Measurements from ENCODE around the gene NFIC. TPM values are rescaled to one million over a fixed set of nuclear protein-coding genes. Genes with fewer than 3 reads are reported as not detected.

The NFIC gene
- total and polyA plus RNA-seq, 4 donors: 40.4 to 208 (median 49.8) TPM

DNA sequence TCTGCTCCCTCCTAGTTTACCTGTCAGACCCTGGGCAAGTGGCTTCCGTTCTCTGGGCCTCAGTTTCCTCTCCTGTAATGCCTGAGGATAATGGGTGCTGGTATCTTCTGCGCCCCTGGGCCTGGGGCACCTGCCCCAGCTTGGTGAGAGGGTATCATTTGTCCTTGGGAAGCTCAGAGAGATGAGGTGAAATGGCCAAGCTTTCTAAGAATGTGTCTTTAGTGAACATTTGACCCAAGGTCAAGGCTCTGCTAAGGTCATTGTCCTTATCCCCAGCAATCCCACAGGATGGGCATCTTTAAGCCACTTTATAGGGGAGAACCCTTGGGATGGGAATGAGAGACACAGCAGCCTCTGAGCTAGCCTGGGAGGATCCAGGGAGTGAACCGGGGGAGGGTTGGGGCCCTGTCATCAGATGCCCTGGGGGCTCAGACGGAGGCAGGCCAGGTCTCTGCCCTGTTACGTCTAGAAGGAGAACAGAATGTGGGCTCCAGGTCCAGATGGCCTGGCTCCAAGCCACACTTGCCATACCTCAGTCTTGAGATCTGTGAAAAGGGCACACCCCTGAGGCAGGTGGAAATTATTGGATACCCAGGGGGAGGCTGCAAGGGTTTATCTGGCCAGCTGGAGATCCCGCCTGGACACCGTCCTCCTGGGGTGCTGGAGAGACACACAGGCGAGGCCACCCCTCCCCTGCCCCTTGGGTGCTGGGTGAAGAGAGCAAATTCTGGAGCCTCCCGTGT lies 1.1 kb upstream of the NFIC start:
- DNase-seq (peak in 1 of 3 donors; percentile 23), ATAC-seq (ENCODE audit: insufficient read depth, low FRiP score) (no peak)
- Histone ChIP-seq H3K27me3 (ENCODE audit: control insufficient read depth in 3 of 3, insufficient read depth in 3 of 3, low read length in 2 of 3) (peaks cover 0 to 22% (median 0%) of the 10 kb centered on the region in 3 donors), H3K9me3 (ENCODE audit: control insufficient read depth in 4 of 4, insufficient read depth in 3 of 4, low read length in 3 of 4) (no peaks in the 10 kb centered on the region), H3K36me3 (ENCODE audit: control insufficient read depth in 4 of 4, insufficient read depth in 4 of 4, low read length in 4 of 4) (no peaks in the 10 kb centered on the region), H3K27ac (ENCODE audit: low read depth in 1 of 2, low read length in 1 of 2) (peak overlapping the region; percentile 87 to 92), H3K4me1 (ENCODE audit: control insufficient read depth in 5 of 5, insufficient read depth in 5 of 5, low read length in 5 of 5) (peaks cover 0 to 51% (median 16%) of the 10 kb centered on the region in 5 donors), H3K4me3 (no peak overlapping the region), H3K9ac (ENCODE audit: insufficient read depth in 1 of 2, low read length in 2 of 2) (peak overlapping the region in 1 of 2 donors; percentile 47)
- 34 to 40% methylated on average over 9 of the region's 9 CpGs for WGBS, 2 donors
- no peak for TF ChIP-seq CTCF (IDR thresholded peaks at IDR 0.05; ENCODE audit: control extremely low read depth, extremely low read depth)

GRCh38 chr19:3366753-3367627 lies 607 bp downstream of the NFIC start:
- H3K4me1 ChIP-seq (ENCODE audit: control insufficient read depth in 5 of 5, insufficient read depth in 5 of 5, low read length in 5 of 5): peaks cover 0 to 52% (median 13%) of the 10 kb centered on the region in 5 donors
- peak; percentile 37 for ATAC-seq (ENCODE audit: insufficient read depth, low FRiP score)

More at GRCh38 chr19:3366753-3367627, 607 bp downstream of the NFIC start:
- Histone ChIP-seq H3K4me3 (peak overlapping the region; percentile 64), H3K27ac (ENCODE audit: low read depth in 1 of 2, low read length in 1 of 2) (peak overlapping the region; percentile 90 to 95), H3K27me3 (ENCODE audit: control insufficient read depth in 3 of 3, insufficient read depth in 3 of 3, low read length in 2 of 3) (peaks cover 0 to 23% (median 0%) of the 10 kb centered on the region in 3 donors), H3K36me3 (ENCODE audit: control insufficient read depth in 4 of 4, insufficient read depth in 4 of 4, low read length in 4 of 4) (peaks cover 0 to 2% (median 0%) of the 10 kb centered on the region in 4 donors), H3K9ac (ENCODE audit: insufficient read depth in 1 of 2, low read length in 2 of 2) (peak overlapping the region in 1 of 2 donors; percentile 28), H3K9me3 (ENCODE audit: control insufficient read depth in 4 of 4, insufficient read depth in 3 of 4, low read length in 3 of 4) (no peaks in the 10 kb centered on the region)
- no peak for TF ChIP-seq CTCF (IDR thresholded peaks at IDR 0.05; ENCODE audit: control extremely low read depth, extremely low read depth)
- DNase-seq: peak; percentile 61 to 80 (median 71)
- WGBS, 2 donors: 1 to 2% methylated on average over 34 to 65 of the region's 65 CpGs
